ENCODE data around the gene SCO1.

- TF ChIP-seq POLR2AphosphoS5 (IDR thresholded peaks at IDR 0.05) (no peak), CTCF (IDR thresholded peaks at IDR 0.05) (no peak), POLR2A (IDR thresholded peaks at IDR 0.05) (no peak)
Measured at GRCh38 chr17:10653987-10654386, 43.3 kb downstream of the SCO1 start.

All from transverse colon (tissue), 4 donors.